NCI-H526 treated with DMSO at 0.1 percent for 48 hours (cell line): ENCODE measurements around the gene MXI1.
A peak's percentile ranks its signal among the peaks of the same experiment; 100 is the strongest.

Experiments used
- DNase-seq: peaks from one replicate; lab custom pipeline; 2025; lab: John Stamatoyannopoulos, UW

MXI1 gene

GRCh38 chr10:110274647-110275046 lies 67.2 kb downstream of the MXI1 start:
- no peak for DNase-seq

GRCh38 chr10:110275128-110275729 lies 67.8 kb downstream of the MXI1 start:
- DNase-seq, result no peak

GRCh38 chr10:110276603-110277002 lies 69.2 kb downstream of the MXI1 start:
- DNase-seq, result no peak

GRCh38 chr10:110277591-110277990 lies 70.2 kb downstream of the MXI1 start:
- DNase-seq, result no peak

GRCh38 chr10:110278562-110279406 lies 71.4 kb downstream of the MXI1 start:
- DNase-seq, result no peak

GRCh38 chr10:110279407-110279986 lies 72.1 kb downstream of the MXI1 start:
- DNase-seq, result peak; percentile 17

GRCh38 chr10:110284262-110284661 lies 76.9 kb downstream of the MXI1 start:
- no peak for DNase-seq

GRCh38 chr10:110285501-110285900 lies 78.1 kb downstream of the MXI1 start:
- no peak for DNase-seq

- DNase-seq, result no peak
Observed at GRCh38 chr10:110286841-110287240, 79.4 kb downstream of the MXI1 start.

- no peak for DNase-seq
Observed at GRCh38 chr10:110296966-110297365, 89.6 kb downstream of the MXI1 start.

- DNase-seq, result no peak
Observed at GRCh38 chr10:110300486-110300986, 93.1 kb downstream of the MXI1 start.

GRCh38 chr10:110303681-110304080 lies 96.3 kb downstream of the MXI1 start:
- no peak for DNase-seq

GRCh38 chr10:110304394-110304779 lies 97.0 kb downstream of the MXI1 start:
- no peak for DNase-seq

GRCh38 chr10:110304780-110305421 lies 97.5 kb downstream of the MXI1 start, which contains the start of gene SMNDC1:
Gene SMNDC1, minus strand, starts transcription at chr10:110304920. Its CDS starts 1,333 bp downstream, at chr10:110303587.
- DNase-seq, result peak; percentile 84

- DNase-seq, result peak; percentile 65
Observed at GRCh38 chr10:110305767-110306451, 98.5 kb downstream of the MXI1 start.

GRCh38 chr10:110306452-110306768 lies 99.0 kb downstream of the MXI1 start:
- DNase-seq, result no peak

- no peak for DNase-seq
Observed at GRCh38 chr10:110307805-110308204, 100.4 kb downstream of the MXI1 start.

- no peak for DNase-seq
Observed at GRCh38 chr10:110310741-110311140, 103.3 kb downstream of the MXI1 start.

GRCh38 chr10:110311357-110311949 lies 104.0 kb downstream of the MXI1 start:
- DNase-seq, result peak; percentile 18

GRCh38 chr10:110312206-110312605 lies 104.8 kb downstream of the MXI1 start:
- DNase-seq, result no peak

GRCh38 chr10:110313674-110314073 lies 106.3 kb downstream of the MXI1 start:
- no peak for DNase-seq
